Spleen (tissue), 11 donors: ENCODE measurements around the gene KHK. TPM values are rescaled to one million over a fixed set of nuclear protein-coding genes. Genes with fewer than 3 reads are reported as not detected.

ENCODE experiments used
- DNase-seq: peaks from one replicate; pipeline ENCODE4 v3.0.0-alpha.2; 2020
- H3K27ac ChIP-seq, 8 donors: fragments of 200-600 bp; sonication (generic) in 7 of 8; 1 replicate in 4 of 8; 2 replicates in 4 of 8; pipeline versions ENCODE4 v1.5.0 to v1.8.0; 2016 to 2021; ENCODE audit warnings: inconsistent platforms in 4 of 8, mild to moderate bottlenecking in 4 of 8, moderate library complexity in 1 of 8
- H3K27me3 ChIP-seq, 7 donors: fragments of 200-600 bp; sonication (generic) in 6 of 7; replicated peaks in 1 of 7; 1 replicate in 4 of 7; 2 replicates in 3 of 7; pipeline versions ENCODE4 v1.5.0 to v1.8.0; 2016 to 2021; ENCODE audit warnings: inconsistent platforms in 3 of 7, mild to moderate bottlenecking in 1 of 7
- H3K36me3 ChIP-seq, 6 donors: fragments of 200-600 bp; sonication (generic) in 5 of 6; 1 replicate in 4 of 6; 2 replicates in 2 of 6; pipeline versions ENCODE4 v1.5.0 to v1.8.0; 2016 to 2021; ENCODE audit warnings: inconsistent platforms in 2 of 6
- H3K4me1 ChIP-seq, 6 donors: fragments of 200-600 bp; sonication (generic) in 5 of 6; 1 replicate in 3 of 6; 2 replicates in 3 of 6; pipeline versions ENCODE4 v1.5.0 to v1.8.0; 2016 to 2021; ENCODE audit warnings: inconsistent platforms in 3 of 6
- H3K4me3 ChIP-seq, 8 donors: fragments of 200-600 bp; sonication (generic) in 7 of 8; 1 replicate in 4 of 8; 2 replicates in 4 of 8; pipeline versions ENCODE4 v1.5.0 to v1.8.0; 2016 to 2021; ENCODE audit warnings: inconsistent platforms in 4 of 8, mild to moderate bottlenecking in 4 of 8, moderate library complexity in 2 of 8
- H3K9me3 ChIP-seq, 8 donors: fragments of 200-600 bp; sonication (generic) in 7 of 8; 1 replicate in 4 of 8; 2 replicates in 4 of 8; pipeline versions ENCODE4 v1.5.0 to v1.8.0; 2016 to 2021; ENCODE audit warnings: inconsistent platforms in 4 of 8
- POLR2A ChIP-seq, 3 donors: fragments of 450-650 bp; IDR thresholded peaks; one replicate each; pipeline ENCODE4 v1.5.1; 2017; ENCODE audit warnings: antibody characterized with exemption in 3 of 3, mild to moderate bottlenecking in 1 of 3
- POLR2AphosphoS5 ChIP-seq, 3 donors: sonication (generic); formaldehyde crosslinking; IDR thresholded peaks; one replicate each; pipeline ENCODE4 v1.5.1; 2017; ENCODE audit warnings: antibody characterized with exemption in 3 of 3
- WGBS, 5 donors: extraction: QIAGEN DNeasy Blood & Tissue Kit in 3 of 5; methylation state at CpG; one replicate each; pipeline versions ENCODE4 v1.1.5 to v1.1.7; 2013 to 2018; 5-methylcytosine and 5-hydroxymethylcytosine counted together
- intact Hi-C: fragments of 100-400 bp; cut with DNase I; formaldehyde crosslinking; loops from one replicate; pipeline ENCODE4 v1.15.0; 2023; ENCODE audit warnings: low total_unique reads
- polyA plus RNA-seq, 3 donors: library from polyadenylated mRNA; stranded (reverse); fragments of 200-250 nt; gene quantifications; one replicate each; pipeline ENCODE4 v1.2.1, GENCODE V29; 2013
- total RNA-seq, 7 donors: library from RNA; depleted of rRNA in 3 of 7; stranded (reverse); fragments of >200 nt in 3 of 7; fragmentation: NEBNext Ultra II Directional in 4 of 7; extraction: Animal tissue kit (Norgen Biotek cat#: 25700) in 4 of 7; gene quantifications; one replicate each; pipeline versions ENCODE4 v1.1.0 to v1.2.1, GENCODE V29; 2016 to 2021
- TF ChIP-seq, protein P1 (sequence below), 11 experiments: fragments of 200-600 bp in 7 of 11; fragments of 450-650 bp in 4 of 11; sonication (generic) in 4 of 11; IDR thresholded peaks in 8 of 11; conservative IDR thresholded peaks in 3 of 11; 1 replicate in 7 of 11; 2 replicates in 4 of 11; pipeline versions ENCODE4 v1.4.0 to v1.8.0; 2016 to 2021; ENCODE audit warnings: antibody characterized with exemption in 11 of 11, inconsistent platforms in 4 of 11, mild to moderate bottlenecking in 1 of 11
- donor health status: healthy with polysubstance abuse.
- donor health status: DM: no; HTN: no; CAD: no; lungs with moderate emphysema.
- donor health status: DM: no; HTN: no; CAD: no.
- donor health status: Bipolar disorder and iron deficiency.
- donor health status: healthy.
- donor health status: DM: no; HTN: no; CAD: no.
- donor health status: DM: yes; HTN: yes; CAD: no.

The KHK gene
- total and polyA plus RNA-seq, 10 donors, result 3.3 to 8.3 (median 4.0) TPM

DNA sequence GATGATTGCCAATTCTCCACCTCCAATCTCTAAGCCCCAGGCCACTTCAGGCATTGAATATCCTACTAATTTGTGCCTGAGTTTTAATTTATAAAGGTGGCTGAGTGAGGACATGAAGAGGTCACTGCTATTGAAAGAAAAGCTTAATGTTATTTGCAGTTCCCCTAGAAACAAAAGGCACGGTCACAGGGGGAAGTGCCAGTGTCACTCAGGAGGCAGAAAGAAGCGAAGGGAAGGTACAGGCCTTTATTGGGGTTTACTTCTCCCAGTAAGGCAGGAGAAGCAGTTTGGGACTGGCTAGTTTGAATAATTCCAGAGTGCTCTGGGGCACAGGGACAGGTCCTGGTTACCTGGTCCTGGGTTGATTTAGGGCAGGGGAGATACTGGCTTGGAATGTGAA, 35.3 kb downstream of the KHK start:
- Histone ChIP-seq H3K36me3 (no peaks in the 10 kb centered on the region), H3K27ac (no peak overlapping the region), H3K4me1 (peaks cover 0 to 35% (median 23%) of the 10 kb centered on the region in 6 donors), H3K9me3 (no peaks in the 10 kb centered on the region), H3K27me3 (peaks cover 0 to 39% (median 22%) of the 10 kb centered on the region in 7 donors), H3K4me3 (no peak overlapping the region)
- TF ChIP-seq, protein P1, sequence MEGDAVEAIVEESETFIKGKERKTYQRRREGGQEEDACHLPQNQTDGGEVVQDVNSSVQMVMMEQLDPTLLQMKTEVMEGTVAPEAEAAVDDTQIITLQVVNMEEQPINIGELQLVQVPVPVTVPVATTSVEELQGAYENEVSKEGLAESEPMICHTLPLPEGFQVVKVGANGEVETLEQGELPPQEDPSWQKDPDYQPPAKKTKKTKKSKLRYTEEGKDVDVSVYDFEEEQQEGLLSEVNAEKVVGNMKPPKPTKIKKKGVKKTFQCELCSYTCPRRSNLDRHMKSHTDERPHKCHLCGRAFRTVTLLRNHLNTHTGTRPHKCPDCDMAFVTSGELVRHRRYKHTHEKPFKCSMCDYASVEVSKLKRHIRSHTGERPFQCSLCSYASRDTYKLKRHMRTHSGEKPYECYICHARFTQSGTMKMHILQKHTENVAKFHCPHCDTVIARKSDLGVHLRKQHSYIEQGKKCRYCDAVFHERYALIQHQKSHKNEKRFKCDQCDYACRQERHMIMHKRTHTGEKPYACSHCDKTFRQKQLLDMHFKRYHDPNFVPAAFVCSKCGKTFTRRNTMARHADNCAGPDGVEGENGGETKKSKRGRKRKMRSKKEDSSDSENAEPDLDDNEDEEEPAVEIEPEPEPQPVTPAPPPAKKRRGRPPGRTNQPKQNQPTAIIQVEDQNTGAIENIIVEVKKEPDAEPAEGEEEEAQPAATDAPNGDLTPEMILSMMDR (IDR thresholded peaks at IDR 0.05 in 8 of 11, conservative IDR thresholded peaks at IDR 0.05 in 3 of 11), result no peak
- TF ChIP-seq POLR2AphosphoS5 (IDR thresholded peaks at IDR 0.05) (no peak), POLR2A (IDR thresholded peaks at IDR 0.05) (no peak)
- 55 to 74% (median 61%) methylated on average over 2 of the region's 2 CpGs for WGBS, 5 donors
- intact Hi-C loops, result no loop called here
- DNase-seq, result peak; percentile 14

DNA sequence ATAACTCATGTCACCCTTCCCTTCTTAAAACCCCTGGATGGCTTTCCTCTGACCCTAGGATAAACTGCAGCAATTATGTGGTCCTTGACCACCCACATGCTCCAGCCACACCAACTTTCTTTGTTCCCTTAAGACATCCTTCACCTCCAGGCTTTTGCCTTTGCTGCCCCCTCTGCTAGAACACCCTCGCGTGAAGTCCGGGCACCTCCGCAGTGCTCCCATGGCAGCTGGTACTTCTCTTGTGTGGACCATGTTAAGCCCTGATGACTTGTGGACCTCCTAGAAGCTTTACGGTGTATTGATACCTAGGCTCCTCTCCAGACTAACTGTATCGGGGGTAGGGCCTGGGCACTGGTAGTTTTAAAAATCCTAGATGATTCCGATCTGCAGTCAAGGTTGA, 36.2 kb downstream of the KHK start:
- Histone ChIP-seq H3K4me1 (peaks cover 0 to 35% (median 23%) of the 10 kb centered on the region in 6 donors), H3K27ac (peak overlapping the region in 5 of 8 donors; percentile 70 to 87 (median 77)), H3K27me3 (peaks cover 0 to 30% (median 18%) of the 10 kb centered on the region in 7 donors), H3K4me3 (peak overlapping the region in 4 of 8 donors; percentile 47 to 85 (median 60)), H3K9me3 (no peaks in the 10 kb centered on the region), H3K36me3 (no peaks in the 10 kb centered on the region)
- intact Hi-C loops, result no loop called here
- TF ChIP-seq, protein P1 (IDR thresholded peaks at IDR 0.05 in 8 of 11, conservative IDR thresholded peaks at IDR 0.05 in 3 of 11), result no peak
- WGBS, 5 donors, result 91 to 96% (median 95%) methylated on average over 7 of the region's 7 CpGs
- peak; percentile 64 for DNase-seq

DNA sequence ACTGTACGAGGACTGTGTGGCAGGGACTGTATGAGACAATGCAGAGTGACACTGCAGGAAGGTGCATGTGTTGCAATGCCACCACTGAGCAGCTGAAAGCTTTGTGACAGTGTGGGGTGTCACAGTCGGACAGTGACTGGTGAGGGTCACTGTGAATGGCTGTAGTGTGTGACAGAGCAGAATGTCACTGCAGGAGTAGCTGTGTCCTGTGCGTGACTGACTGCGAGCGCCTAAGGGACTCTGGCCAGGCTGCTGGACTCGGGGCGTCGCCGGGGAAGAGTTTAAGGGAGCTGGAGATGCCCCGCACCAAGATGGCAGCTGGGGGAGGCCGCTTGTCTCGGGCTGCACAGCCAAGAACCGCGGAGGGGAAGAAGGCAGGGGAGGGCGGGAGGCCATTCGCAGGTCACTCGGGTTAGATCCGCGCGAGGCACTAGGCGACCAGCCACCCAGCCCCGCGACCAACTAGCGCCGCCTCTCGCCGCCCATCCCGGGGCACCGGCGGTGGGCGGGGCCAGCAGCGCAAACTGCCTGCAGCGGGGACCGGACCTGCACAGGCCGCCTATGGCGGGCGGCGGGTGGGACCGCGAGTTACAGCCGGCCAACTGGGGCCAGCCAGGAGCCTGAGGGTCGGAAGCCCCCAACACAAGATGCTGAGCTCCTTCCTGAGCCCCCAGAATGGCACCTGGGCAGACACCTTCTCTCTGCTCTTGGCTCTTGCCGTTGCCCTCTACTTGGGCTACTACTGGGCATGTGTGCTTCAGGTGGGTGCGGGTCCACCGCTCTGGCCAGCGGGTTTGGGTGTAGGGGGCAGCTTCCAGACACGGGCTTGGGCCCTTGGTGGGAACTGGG, 37.0 kb downstream of the KHK start, which contains the start of gene ABHD1:
Gene ABHD1, plus strand, starts transcription at position 514 of the 849 bp plus-strand sequence. Its CDS starts 134 bp downstream, at position 648.
- Histone ChIP-seq H3K4me3 (peak within 1 kb of the TSS; percentile 47 to 85 (median 64)), H3K4me1 (peaks cover 0 to 28% (median 18%) of the 10 kb centered on the region in 6 donors), H3K27me3 (peaks cover 0 to 23% (median 11%) of the 10 kb centered on the region in 7 donors), H3K36me3 (no peaks in the 10 kb centered on the region), H3K9me3 (no peaks in the 10 kb centered on the region), H3K27ac (peak within 1 kb of the TSS; percentile 58 to 87 (median 74))
- intact Hi-C loops, result no loop called here
- DNase-seq, result peak; percentile 94
- 3 to 12% (median 6%) methylated on average over 33 to 47 of the region's 47 CpGs for WGBS, 5 donors
- TF ChIP-seq POLR2AphosphoS5 (IDR thresholded peaks at IDR 0.05), result peak; percentile 55 to 82 (median 76)
- no peak for TF ChIP-seq POLR2A (IDR thresholded peaks at IDR 0.05)
- TF ChIP-seq, protein P1 (IDR thresholded peaks at IDR 0.05 in 8 of 11, conservative IDR thresholded peaks at IDR 0.05 in 3 of 11), result peak in 1 of 11 experiments; percentile 8

GRCh38 chr2:27125104-27125503, 38.5 kb downstream of the KHK start:
- 87 to 97% (median 91%) methylated on average over 3 of the region's 3 CpGs for WGBS, 5 donors
- Histone ChIP-seq H3K9me3 (no peaks in the 10 kb centered on the region), H3K27me3 (peaks cover 0 to 7% (median 0%) of the 10 kb centered on the region in 7 donors), H3K36me3 (peaks cover 0 to 14% (median 6%) of the 10 kb centered on the region in 6 donors), H3K4me1 (peaks cover 0 to 19% (median 11%) of the 10 kb centered on the region in 6 donors), H3K27ac (no peak overlapping the region), H3K4me3 (no peak overlapping the region)
- DNase-seq, result no peak
- intact Hi-C loops, result no loop called here
- TF ChIP-seq, protein P1 (IDR thresholded peaks at IDR 0.05 in 8 of 11, conservative IDR thresholded peaks at IDR 0.05 in 3 of 11), result no peak
- TF ChIP-seq POLR2A (IDR thresholded peaks at IDR 0.05) (no peak), POLR2AphosphoS5 (IDR thresholded peaks at IDR 0.05) (no peak)
